WTC11 (cell line): Measurements from ENCODE around the gene IFT122. TPM values are rescaled to one million over a fixed set of nuclear protein-coding genes. Genes with fewer than 3 reads are reported as not detected.

Experiments used
- ATAC-seq: fragments of 200-7000 bp; cut with Tn5 transposase; 2 replicates; pipeline ENCODE4 v1.10.0; 2021; ENCODE audit warnings: mild to moderate bottlenecking, moderate library complexity
- CTCF ChIA-PET: fragments of 300-600 bp; sonication (Branson Sonifier 250); formaldehyde crosslinking; loops from one replicate; lab custom pipeline; 2021; ENCODE audit warnings: antibody characterized with exemption; lab: Charles Lee
- POLR2A ChIA-PET: fragments of 350-600 bp; sonication (Branson Sonifier 250); formaldehyde crosslinking; loops from one replicate; lab custom pipeline; 2021; ENCODE audit warnings: antibody characterized with exemption; lab: Charles Lee
- DNase-seq: peaks from one replicate; pipeline ENCODE4 v3.0.0; 2021; ENCODE audit warnings: low spot score
- H3K27ac Mint-ChIP-seq: 2 replicates; pipeline ENCODE4 v1.8.0; 2021; ENCODE audit warnings: mixed read lengths
- H3K27me3 Mint-ChIP-seq: 2 replicates; pipeline ENCODE4 v1.8.0; 2021; ENCODE audit warnings: low read depth, mild to moderate bottlenecking, moderate library complexity, mixed read lengths
- H3K36me3 Mint-ChIP-seq: 2 replicates; pipeline ENCODE4 v1.8.0; 2021; ENCODE audit warnings: mixed read lengths
- H3K4me1 Mint-ChIP-seq: 2 replicates; pipeline ENCODE4 v1.8.0; 2022; ENCODE audit warnings: mixed read lengths
- H3K4me3 Mint-ChIP-seq: 2 replicates; pipeline ENCODE4 v1.8.0; 2021; ENCODE audit warnings: mild to moderate bottlenecking, moderate library complexity, mixed read lengths
- H3K9me3 Mint-ChIP-seq: 2 replicates; pipeline ENCODE4 v1.8.0; 2021; ENCODE audit warnings: mixed read lengths
- CREB1 ChIP-seq: sonication (generic); formaldehyde crosslinking; IDR thresholded peaks from 2 replicates; pipeline ENCODE4 v1.8.0; 2023; ENCODE audit warnings: mild to moderate bottlenecking, missing genetic modification reagents
- EMX1 ChIP-seq: fragments of 250-450 bp; sonication (Bioruptor Pico); IDR thresholded peaks from 2 replicates; pipeline ENCODE4 v1.8.0; 2021; ENCODE audit warnings: mild to moderate bottlenecking
- ETV6 ChIP-seq: sonication (generic); formaldehyde crosslinking; IDR thresholded peaks from 2 replicates; pipeline ENCODE4 v1.8.1; 2022; ENCODE audit warnings: mild to moderate bottlenecking, missing genetic modification reagents
- IRF2 ChIP-seq: sonication (generic); formaldehyde crosslinking; IDR thresholded peaks from 2 replicates; pipeline ENCODE4 v1.8.0; 2022; ENCODE audit warnings: low read depth, missing genetic modification reagents, borderline replicate concordance
- JUN ChIP-seq: sonication (generic); formaldehyde crosslinking; IDR thresholded peaks from 2 replicates; pipeline ENCODE4 v1.8.0; 2023; ENCODE audit warnings: mild to moderate bottlenecking, missing genetic modification reagents
- OVOL2 ChIP-seq: fragments of 250-450 bp; sonication (Bioruptor Pico); IDR thresholded peaks from 2 replicates; pipeline ENCODE4 v1.9.0; 2021; ENCODE audit warnings: mild to moderate bottlenecking, borderline replicate concordance
- RORB ChIP-seq: fragments of 250-450 bp; sonication (Bioruptor Pico); IDR thresholded peaks from 2 replicates; pipeline ENCODE4 v1.9.0; 2021; ENCODE audit warnings: mild to moderate bottlenecking
- SMAD3 ChIP-seq: sonication (generic); formaldehyde crosslinking; IDR thresholded peaks from 2 replicates; pipeline ENCODE4 v1.8.0; 2022; ENCODE audit warnings: missing genetic modification reagents, mild to moderate bottlenecking, borderline replicate concordance
- TEAD4 ChIP-seq: sonication (generic); formaldehyde crosslinking; IDR thresholded peaks from 2 replicates; pipeline ENCODE4 v1.8.0; 2022; ENCODE audit warnings: mild to moderate bottlenecking, missing genetic modification reagents
- ZNF232 ChIP-seq: sonication (generic); formaldehyde crosslinking; IDR thresholded peaks from 2 replicates; pipeline ENCODE4 v1.8.0; 2022; ENCODE audit warnings: mild to moderate bottlenecking, missing genetic modification reagents
- total RNA-seq: library from RNA; stranded (reverse); gene quantifications from 3 replicates; pipeline ENCODE4 v1.2.3, GENCODE V29; 2021
- TF ChIP-seq, protein P1 (sequence below): fragments of 250-450 bp; sonication (Bioruptor Pico); IDR thresholded peaks from 2 replicates; pipeline ENCODE4 v1.8.0; 2021; ENCODE audit warnings: mild to moderate bottlenecking
- TF ChIP-seq, protein P2 (sequence below): sonication (generic); formaldehyde crosslinking; IDR thresholded peaks from 2 replicates; pipeline ENCODE4 v1.8.0; 2023; ENCODE audit warnings: missing genetic modification reagents, mild to moderate bottlenecking, borderline replicate concordance
- TF ChIP-seq, protein P3 (sequence below): sonication (generic); formaldehyde crosslinking; IDR thresholded peaks from 2 replicates; pipeline ENCODE4 v1.8.0; 2022; ENCODE audit warnings: missing genetic modification reagents
- TF ChIP-seq, protein P4 (sequence below): sonication (generic); formaldehyde crosslinking; conservative IDR thresholded peaks from 2 replicates; pipeline ENCODE4 v1.8.1; 2023; ENCODE audit warnings: mild to moderate bottlenecking, low read depth, missing genetic modification reagents, moderate library complexity
- TF ChIP-seq, protein P5 (sequence below): sonication (generic); formaldehyde crosslinking; IDR thresholded peaks from 2 replicates; pipeline ENCODE4 v1.8.1; 2022; ENCODE audit warnings: low read depth, mild to moderate bottlenecking, moderate library complexity, missing genetic modification reagents, borderline replicate concordance
- TF ChIP-seq, protein P6 (sequence below): sonication (generic); formaldehyde crosslinking; IDR thresholded peaks from 2 replicates; pipeline ENCODE4 v1.8.1; 2022; ENCODE audit warnings: missing genetic modification reagents, borderline replicate concordance
- TF ChIP-seq, protein P7 (sequence below): sonication (generic); formaldehyde crosslinking; IDR thresholded peaks from 2 replicates; pipeline ENCODE4 v1.8.0; 2022; ENCODE audit warnings: mild to moderate bottlenecking, missing genetic modification reagents

Gene IFT122
- total RNA-seq, 1 experiment from 2014 or later: 22.8 TPM

DNA sequence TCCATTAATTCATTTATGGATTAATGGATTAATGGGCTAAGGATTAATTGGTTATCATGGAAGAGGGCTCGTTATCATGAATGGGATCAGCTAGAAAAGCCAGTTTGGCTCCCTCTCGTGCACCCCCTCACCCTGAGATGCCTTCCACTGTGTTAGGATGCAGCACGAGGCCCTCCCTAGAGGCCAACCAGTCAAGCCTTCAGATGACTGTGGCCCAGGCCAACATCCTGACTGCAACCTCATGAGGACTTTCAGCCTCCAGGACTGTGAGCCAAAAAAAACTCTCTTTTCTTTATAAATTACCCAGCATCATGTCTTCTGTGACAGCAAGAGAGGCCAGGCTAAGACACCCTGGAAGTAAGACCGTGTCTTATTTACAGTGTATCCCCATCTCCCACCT, 20.5 kb upstream of the IFT122 start (continued):
- TF ChIP-seq, protein P1, sequence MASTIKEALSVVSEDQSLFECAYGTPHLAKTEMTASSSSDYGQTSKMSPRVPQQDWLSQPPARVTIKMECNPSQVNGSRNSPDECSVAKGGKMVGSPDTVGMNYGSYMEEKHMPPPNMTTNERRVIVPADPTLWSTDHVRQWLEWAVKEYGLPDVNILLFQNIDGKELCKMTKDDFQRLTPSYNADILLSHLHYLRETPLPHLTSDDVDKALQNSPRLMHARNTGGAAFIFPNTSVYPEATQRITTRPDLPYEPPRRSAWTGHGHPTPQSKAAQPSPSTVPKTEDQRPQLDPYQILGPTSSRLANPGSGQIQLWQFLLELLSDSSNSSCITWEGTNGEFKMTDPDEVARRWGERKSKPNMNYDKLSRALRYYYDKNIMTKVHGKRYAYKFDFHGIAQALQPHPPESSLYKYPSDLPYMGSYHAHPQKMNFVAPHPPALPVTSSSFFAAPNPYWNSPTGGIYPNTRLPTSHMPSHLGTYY (CRISPR knock-in tag): no peak
- TF ChIP-seq ZNF232 (no peak), EMX1 (CRISPR knock-in tag) (no peak)
- TF ChIP-seq, protein P2, sequence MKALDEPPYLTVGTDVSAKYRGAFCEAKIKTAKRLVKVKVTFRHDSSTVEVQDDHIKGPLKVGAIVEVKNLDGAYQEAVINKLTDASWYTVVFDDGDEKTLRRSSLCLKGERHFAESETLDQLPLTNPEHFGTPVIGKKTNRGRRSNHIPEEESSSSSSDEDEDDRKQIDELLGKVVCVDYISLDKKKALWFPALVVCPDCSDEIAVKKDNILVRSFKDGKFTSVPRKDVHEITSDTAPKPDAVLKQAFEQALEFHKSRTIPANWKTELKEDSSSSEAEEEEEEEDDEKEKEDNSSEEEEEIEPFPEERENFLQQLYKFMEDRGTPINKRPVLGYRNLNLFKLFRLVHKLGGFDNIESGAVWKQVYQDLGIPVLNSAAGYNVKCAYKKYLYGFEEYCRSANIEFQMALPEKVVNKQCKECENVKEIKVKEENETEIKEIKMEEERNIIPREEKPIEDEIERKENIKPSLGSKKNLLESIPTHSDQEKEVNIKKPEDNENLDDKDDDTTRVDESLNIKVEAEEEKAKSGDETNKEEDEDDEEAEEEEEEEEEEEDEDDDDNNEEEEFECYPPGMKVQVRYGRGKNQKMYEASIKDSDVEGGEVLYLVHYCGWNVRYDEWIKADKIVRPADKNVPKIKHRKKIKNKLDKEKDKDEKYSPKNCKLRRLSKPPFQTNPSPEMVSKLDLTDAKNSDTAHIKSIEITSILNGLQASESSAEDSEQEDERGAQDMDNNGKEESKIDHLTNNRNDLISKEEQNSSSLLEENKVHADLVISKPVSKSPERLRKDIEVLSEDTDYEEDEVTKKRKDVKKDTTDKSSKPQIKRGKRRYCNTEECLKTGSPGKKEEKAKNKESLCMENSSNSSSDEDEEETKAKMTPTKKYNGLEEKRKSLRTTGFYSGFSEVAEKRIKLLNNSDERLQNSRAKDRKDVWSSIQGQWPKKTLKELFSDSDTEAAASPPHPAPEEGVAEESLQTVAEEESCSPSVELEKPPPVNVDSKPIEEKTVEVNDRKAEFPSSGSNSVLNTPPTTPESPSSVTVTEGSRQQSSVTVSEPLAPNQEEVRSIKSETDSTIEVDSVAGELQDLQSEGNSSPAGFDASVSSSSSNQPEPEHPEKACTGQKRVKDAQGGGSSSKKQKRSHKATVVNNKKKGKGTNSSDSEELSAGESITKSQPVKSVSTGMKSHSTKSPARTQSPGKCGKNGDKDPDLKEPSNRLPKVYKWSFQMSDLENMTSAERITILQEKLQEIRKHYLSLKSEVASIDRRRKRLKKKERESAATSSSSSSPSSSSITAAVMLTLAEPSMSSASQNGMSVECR (CRISPR knock-in tag): no peak
- TF ChIP-seq, protein P3, sequence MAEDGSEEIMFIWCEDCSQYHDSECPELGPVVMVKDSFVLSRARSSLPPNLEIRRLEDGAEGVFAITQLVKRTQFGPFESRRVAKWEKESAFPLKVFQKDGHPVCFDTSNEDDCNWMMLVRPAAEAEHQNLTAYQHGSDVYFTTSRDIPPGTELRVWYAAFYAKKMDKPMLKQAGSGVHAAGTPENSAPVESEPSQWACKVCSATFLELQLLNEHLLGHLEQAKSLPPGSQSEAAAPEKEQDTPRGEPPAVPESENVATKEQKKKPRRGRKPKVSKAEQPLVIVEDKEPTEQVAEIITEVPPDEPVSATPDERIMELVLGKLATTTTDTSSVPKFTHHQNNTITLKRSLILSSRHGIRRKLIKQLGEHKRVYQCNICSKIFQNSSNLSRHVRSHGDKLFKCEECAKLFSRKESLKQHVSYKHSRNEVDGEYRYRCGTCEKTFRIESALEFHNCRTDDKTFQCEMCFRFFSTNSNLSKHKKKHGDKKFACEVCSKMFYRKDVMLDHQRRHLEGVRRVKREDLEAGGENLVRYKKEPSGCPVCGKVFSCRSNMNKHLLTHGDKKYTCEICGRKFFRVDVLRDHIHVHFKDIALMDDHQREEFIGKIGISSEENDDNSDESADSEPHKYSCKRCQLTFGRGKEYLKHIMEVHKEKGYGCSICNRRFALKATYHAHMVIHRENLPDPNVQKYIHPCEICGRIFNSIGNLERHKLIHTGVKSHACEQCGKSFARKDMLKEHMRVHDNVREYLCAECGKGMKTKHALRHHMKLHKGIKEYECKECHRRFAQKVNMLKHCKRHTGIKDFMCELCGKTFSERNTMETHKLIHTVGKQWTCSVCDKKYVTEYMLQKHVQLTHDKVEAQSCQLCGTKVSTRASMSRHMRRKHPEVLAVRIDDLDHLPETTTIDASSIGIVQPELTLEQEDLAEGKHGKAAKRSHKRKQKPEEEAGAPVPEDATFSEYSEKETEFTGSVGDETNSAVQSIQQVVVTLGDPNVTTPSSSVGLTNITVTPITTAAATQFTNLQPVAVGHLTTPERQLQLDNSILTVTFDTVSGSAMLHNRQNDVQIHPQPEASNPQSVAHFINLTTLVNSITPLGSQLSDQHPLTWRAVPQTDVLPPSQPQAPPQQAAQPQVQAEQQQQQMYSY: no peak
- TF ChIP-seq, all 79 proteins: peak for 0

DNA sequence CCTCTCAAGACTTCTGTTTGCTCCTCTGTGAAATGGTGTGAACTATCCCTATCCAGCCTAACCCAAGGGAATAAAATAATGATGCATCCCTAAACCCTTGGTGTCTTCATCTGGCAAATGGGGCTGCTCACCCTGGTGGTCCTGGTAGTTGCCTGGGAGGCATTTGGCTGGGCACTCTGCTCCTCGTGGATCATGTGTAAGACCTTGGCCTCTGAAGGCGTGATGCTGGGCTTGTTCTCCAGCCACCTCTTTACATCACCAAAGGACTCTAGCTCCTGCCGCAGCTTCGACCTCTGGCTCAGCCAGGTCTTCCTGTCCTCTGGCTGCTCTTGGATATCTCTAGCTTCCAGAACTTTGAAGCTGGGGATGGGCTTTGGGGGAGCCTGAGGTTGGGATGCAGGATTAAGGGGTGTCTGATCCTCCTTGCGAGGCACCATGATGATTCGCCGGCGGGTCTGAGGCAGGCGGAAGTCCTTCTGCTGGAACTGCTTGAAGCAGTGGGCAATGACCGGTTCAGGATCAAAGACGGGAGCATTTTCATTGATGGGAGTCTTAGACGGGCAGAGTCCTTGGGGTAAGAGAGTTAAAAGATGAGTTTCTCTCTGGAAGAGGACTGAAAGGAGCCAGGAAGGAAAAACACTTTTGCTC, 18.7 kb upstream of the IFT122 start:
- Mint-ChIP-seq H3K27me3 (peaks cover 18% of the 10 kb centered on the region), H3K27ac (no peak overlapping the region), H3K9me3 (no peaks in the 10 kb centered on the region), H3K36me3 (no peaks in the 10 kb centered on the region), H3K4me3 (no peak overlapping the region), H3K4me1 (peaks cover 29% of the 10 kb centered on the region)
- ChIA-PET CTCF (no interaction called here), POLR2A (no interaction called here)
- TF ChIP-seq, protein P4, sequence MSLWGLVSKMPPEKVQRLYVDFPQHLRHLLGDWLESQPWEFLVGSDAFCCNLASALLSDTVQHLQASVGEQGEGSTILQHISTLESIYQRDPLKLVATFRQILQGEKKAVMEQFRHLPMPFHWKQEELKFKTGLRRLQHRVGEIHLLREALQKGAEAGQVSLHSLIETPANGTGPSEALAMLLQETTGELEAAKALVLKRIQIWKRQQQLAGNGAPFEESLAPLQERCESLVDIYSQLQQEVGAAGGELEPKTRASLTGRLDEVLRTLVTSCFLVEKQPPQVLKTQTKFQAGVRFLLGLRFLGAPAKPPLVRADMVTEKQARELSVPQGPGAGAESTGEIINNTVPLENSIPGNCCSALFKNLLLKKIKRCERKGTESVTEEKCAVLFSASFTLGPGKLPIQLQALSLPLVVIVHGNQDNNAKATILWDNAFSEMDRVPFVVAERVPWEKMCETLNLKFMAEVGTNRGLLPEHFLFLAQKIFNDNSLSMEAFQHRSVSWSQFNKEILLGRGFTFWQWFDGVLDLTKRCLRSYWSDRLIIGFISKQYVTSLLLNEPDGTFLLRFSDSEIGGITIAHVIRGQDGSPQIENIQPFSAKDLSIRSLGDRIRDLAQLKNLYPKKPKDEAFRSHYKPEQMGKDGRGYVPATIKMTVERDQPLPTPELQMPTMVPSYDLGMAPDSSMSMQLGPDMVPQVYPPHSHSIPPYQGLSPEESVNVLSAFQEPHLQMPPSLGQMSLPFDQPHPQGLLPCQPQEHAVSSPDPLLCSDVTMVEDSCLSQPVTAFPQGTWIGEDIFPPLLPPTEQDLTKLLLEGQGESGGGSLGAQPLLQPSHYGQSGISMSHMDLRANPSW (CRISPR knock-in tag): no peak
- TF ChIP-seq JUN (CRISPR knock-in tag) (no peak), SMAD3 (no peak), OVOL2 (no peak), TEAD4 (CRISPR knock-in tag) (no peak), IRF2 (CRISPR knock-in tag) (no peak), CREB1 (CRISPR knock-in tag) (no peak), RORB (no peak), ETV6 (no peak), ZNF232 (no peak)
- TF ChIP-seq, protein P5, sequence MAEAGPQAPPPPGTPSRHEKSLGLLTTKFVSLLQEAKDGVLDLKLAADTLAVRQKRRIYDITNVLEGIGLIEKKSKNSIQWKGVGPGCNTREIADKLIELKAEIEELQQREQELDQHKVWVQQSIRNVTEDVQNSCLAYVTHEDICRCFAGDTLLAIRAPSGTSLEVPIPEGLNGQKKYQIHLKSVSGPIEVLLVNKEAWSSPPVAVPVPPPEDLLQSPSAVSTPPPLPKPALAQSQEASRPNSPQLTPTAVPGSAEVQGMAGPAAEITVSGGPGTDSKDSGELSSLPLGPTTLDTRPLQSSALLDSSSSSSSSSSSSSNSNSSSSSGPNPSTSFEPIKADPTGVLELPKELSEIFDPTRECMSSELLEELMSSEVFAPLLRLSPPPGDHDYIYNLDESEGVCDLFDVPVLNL (CRISPR knock-in tag): no peak
- TF ChIP-seq, protein P6, sequence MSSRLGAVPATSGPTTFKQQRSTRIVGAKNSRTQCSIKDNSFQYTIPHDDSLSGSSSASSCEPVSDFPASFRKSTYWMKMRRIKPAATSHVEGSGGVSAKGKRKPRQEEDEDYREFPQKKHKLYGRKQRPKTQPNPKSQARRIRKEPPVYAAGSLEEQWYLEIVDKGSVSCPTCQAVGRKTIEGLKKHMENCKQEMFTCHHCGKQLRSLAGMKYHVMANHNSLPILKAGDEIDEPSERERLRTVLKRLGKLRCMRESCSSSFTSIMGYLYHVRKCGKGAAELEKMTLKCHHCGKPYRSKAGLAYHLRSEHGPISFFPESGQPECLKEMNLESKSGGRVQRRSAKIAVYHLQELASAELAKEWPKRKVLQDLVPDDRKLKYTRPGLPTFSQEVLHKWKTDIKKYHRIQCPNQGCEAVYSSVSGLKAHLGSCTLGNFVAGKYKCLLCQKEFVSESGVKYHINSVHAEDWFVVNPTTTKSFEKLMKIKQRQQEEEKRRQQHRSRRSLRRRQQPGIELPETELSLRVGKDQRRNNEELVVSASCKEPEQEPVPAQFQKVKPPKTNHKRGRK (CRISPR knock-in tag): no peak
- TF ChIP-seq, protein P7, sequence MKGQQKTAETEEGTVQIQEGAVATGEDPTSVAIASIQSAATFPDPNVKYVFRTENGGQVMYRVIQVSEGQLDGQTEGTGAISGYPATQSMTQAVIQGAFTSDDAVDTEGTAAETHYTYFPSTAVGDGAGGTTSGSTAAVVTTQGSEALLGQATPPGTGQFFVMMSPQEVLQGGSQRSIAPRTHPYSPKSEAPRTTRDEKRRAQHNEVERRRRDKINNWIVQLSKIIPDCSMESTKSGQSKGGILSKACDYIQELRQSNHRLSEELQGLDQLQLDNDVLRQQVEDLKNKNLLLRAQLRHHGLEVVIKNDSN: no peak
- DNase-seq: no peak
- ATAC-seq: no peak
